Bronchial epithelial cell (primary cell): ENCODE measurements around the gene MTRF1. TPM values are rescaled to one million over a fixed set of nuclear protein-coding genes. Genes with fewer than 3 reads are reported as not detected.
A peak's percentile ranks its signal among the peaks of the same experiment; 100 is the strongest.

Experiments
- DNase-seq: peaks from one replicate; pipeline ENCODE4 v3.0.0-alpha.2; 2010; ENCODE audit warnings: low read depth
- FAIRE-seq: peaks from 2 replicates; lab custom pipeline; 2011; peaks lifted over from hg19 to GRCh38; lab: Jason Lieb, UNC
- H3K27me3 ChIP-seq: 2 replicates; pipeline ENCODE4 v1.5.1; 2011; ENCODE audit warnings: low read length; ENCODE audit not compliant: control insufficient read depth, insufficient read depth
- H3K36me3 ChIP-seq: 2 replicates; pipeline ENCODE4 v1.5.1; 2011; ENCODE audit warnings: low read length; ENCODE audit not compliant: control insufficient read depth, insufficient read depth
- H3K4me3 ChIP-seq: 2 replicates; pipeline ENCODE4 v1.5.1; 2011; ENCODE audit warnings: mild to moderate bottlenecking, low read depth, low read length, control low read depth
- total RNA-seq: library from RNA; depleted of rRNA; stranded (reverse); fragments of >200 nt; gene quantifications from 2 replicates; pipeline ENCODE4 v1.2.1, GENCODE V29; 2014
- TF ChIP-seq, protein P1 (sequence below): IDR thresholded peaks from 2 replicates; pipeline ENCODE4 v1.5.1; 2011; ENCODE audit warnings: mild to moderate bottlenecking, moderate library complexity, low read length, control low read depth, inconsistent platforms; ENCODE audit not compliant: insufficient read depth, severe bottlenecking

The MTRF1 gene
- total RNA-seq, 1 donor from 2014 or later = 10.0 TPM

DNA sequence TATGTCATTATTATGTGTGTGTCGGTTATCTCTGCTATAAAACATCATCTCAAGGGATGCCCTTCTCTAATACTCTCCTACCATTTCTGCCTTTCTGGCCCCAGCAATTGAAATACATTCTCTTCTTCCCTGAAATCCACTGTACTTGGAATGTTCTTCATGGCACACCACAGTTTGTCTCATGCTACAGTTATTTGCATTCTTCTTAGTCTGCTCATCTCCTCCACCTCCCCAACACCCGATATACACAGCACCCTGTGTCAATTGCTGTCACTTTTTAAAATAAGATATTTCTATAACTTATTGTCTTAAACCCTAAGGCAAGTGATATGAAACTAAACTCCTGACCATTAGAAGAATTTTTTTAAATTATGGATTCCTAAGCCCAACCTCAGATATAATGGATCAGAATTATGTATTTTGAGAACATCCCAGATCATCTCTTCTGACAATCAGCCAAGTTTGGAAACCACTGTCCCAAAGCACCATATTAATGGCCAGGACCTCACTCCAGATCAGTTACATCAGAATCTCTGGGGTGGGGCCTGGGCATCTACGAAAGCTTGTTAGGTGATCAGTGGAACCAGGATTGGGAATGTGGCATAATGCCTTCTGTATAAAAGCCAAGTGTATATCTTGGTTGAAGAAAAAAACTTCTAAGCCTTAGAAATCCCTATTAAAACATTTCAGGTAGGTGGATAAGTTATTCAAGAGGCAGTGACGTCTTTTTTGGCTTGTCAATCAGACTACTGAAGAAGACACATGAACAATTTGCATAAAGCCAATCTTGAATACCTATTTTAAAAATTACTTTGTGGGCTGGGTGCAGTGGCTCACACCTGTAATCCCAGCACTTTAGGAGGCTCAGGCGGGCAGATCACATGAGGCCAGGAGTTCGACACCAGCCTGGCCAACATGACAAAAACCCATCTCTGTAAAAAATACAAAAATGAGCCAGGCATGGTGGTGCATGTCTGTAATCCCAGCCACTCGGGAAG is 39.0 kb downstream of the MTRF1 start:
- no peak overlapping the region for H3K4me3 ChIP-seq
- TF ChIP-seq, protein P1, sequence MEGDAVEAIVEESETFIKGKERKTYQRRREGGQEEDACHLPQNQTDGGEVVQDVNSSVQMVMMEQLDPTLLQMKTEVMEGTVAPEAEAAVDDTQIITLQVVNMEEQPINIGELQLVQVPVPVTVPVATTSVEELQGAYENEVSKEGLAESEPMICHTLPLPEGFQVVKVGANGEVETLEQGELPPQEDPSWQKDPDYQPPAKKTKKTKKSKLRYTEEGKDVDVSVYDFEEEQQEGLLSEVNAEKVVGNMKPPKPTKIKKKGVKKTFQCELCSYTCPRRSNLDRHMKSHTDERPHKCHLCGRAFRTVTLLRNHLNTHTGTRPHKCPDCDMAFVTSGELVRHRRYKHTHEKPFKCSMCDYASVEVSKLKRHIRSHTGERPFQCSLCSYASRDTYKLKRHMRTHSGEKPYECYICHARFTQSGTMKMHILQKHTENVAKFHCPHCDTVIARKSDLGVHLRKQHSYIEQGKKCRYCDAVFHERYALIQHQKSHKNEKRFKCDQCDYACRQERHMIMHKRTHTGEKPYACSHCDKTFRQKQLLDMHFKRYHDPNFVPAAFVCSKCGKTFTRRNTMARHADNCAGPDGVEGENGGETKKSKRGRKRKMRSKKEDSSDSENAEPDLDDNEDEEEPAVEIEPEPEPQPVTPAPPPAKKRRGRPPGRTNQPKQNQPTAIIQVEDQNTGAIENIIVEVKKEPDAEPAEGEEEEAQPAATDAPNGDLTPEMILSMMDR = no peak
- no peaks in the 10 kb centered on the region for H3K36me3 ChIP-seq
- FAIRE-seq (no peak), DNase-seq (peak; percentile 44)
- H3K27me3 ChIP-seq = no peaks in the 10 kb centered on the region

DNA sequence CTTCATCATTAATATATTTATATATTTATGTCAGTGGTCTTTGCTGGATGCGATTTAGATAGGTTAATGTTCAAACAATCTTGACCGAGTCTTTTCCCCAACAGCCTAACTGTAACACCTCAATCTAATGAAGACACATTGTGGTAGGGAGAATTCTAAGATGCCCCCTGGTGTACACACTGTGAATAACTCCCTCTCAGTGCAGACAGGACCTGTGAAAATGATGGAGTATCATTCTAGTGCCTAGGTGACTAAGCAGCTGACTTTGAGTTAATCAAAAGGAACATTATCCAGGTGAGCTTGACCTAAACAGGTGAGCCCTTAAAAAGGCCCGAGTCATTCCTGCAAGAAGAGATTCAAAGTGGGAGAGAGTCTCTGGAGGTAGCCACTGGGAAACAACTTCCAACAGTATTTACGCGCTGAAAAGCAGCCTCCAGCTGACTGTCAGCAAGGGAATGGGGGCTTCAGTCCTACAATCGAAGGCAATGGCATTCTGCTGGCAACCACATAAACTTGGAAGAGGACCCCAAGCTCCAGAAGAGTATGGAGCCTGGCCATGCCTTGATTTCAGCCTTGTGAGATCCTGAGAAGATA is 41.0 kb downstream of the MTRF1 start:
- peak; percentile 70 for DNase-seq
- Histone ChIP-seq H3K4me3 (no peak overlapping the region), H3K27me3 (no peaks in the 10 kb centered on the region), H3K36me3 (no peaks in the 10 kb centered on the region)
- no peak for FAIRE-seq
- TF ChIP-seq, protein P1 = peak; percentile 63

DNA sequence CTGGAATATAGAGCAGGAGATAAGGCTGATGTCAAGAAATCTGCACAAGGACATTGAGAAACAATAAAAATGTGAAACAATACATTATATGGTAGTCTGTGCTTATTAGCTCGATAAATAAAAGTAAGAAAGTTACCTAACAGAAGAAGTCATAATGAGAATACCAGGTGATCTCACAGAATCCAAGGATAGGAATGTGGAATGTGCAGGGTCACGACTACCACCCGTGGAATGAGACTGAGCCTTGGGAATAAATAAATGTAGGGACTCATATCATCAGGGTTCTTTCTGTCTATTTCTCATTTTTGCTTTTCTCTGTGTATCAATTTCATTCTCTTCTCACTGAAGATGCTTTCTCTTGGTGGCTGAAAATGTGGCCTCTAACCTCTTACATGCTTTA is 43.0 kb downstream of the MTRF1 start:
- DNase-seq = no peak
- TF ChIP-seq, protein P1 = no peak
- H3K36me3 ChIP-seq = no peaks in the 10 kb centered on the region
- FAIRE-seq = no peak
- no peaks in the 10 kb centered on the region for H3K27me3 ChIP-seq
- no peak overlapping the region for H3K4me3 ChIP-seq

DNA sequence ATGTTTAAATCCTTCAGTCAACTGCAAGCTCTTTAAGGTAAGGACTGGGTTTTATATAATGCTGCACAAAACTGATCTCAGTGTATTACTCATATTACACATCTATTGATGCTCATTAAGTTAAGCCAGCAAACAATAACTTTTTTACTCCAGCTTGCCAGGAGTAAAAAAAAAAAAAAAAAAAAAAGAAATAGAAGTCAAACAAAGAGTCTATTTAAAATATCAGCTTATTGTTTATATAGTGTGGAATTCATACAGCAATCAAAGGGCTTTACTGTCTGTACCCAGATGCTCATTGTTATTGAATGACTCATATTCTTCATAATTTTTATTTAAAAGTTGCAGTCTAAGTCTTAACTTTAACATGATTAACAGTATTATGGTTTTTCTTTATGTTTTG is 47.2 kb downstream of the MTRF1 start:
- no peaks in the 10 kb centered on the region for H3K27me3 ChIP-seq
- H3K4me3 ChIP-seq = no peak overlapping the region
- FAIRE-seq = no peak
- peaks cover 3% of the 10 kb centered on the region for H3K36me3 ChIP-seq
- peak; percentile 32 for DNase-seq
- TF ChIP-seq, protein P1 = no peak

DNA sequence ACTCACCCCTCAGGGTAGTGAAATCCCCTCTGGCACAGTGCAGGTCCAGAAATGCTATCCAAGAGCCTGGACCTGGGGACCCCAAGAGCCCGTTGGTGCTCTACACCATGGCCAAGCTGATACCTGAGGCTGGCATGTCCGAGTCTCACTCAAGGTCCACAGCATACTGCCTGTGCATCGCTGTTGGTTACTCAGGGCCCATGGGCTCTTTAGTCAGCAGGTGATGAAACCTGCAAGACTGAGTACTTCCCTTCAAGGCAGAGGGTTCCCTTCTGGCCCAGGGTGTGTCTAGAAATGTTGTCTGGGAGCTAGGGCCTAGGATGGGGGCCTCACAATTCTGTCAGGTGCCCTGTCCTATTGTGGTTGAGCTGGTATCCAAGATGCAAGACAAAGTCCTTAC is 49.5 kb downstream of the MTRF1 start:
- FAIRE-seq (no peak), DNase-seq (no peak)
- no peak overlapping the region for H3K4me3 ChIP-seq
- no peaks in the 10 kb centered on the region for H3K27me3 ChIP-seq
- TF ChIP-seq, protein P1 = no peak
- H3K36me3 ChIP-seq = peaks cover 3% of the 10 kb centered on the region
